Body of pancreas (tissue), 4 donors: ENCODE results near the gene PRR9.

Experiments
- CTCF ChIP-seq, 7 experiments: fragments of 450-650 bp in 4 of 7; fragments of 200-600 bp in 3 of 7; sonication (generic) in 3 of 7; IDR thresholded peaks; one replicate each; pipeline ENCODE4 v1.5.1; 2016 to 2019; ENCODE audit warnings: antibody characterized with exemption in 7 of 7
- POLR2A ChIP-seq, 3 donors: fragments of 450-650 bp; IDR thresholded peaks; one replicate each; pipeline ENCODE4 v1.6.1; 2016; ENCODE audit warnings: antibody characterized with exemption in 3 of 3, mild to moderate bottlenecking in 2 of 3

GRCh38 chr1:153245466-153245865 is 28.1 kb downstream of the PRR9 start:
- TF ChIP-seq CTCF (IDR thresholded peaks at IDR 0.05) (no peak), POLR2A (IDR thresholded peaks at IDR 0.05) (no peak)
